H9 (cell line): Measurements from ENCODE around the gene PXDN. TPM values are rescaled to one million over a fixed set of nuclear protein-coding genes. Genes with fewer than 3 reads are reported as not detected.

Source experiments
- DNase-seq: peaks from one replicate; pipeline ENCODE4 v3.0.0-alpha.2; 2017
- H2AFZ ChIP-seq: one replicate; pipeline ENCODE4 v1.6.1; 2013; ENCODE audit warnings: mild to moderate bottlenecking, low read length, control low read depth, moderate library complexity
- H2AK5ac ChIP-seq: 2 replicates; pipeline ENCODE4 v1.6.1; 2013; ENCODE audit warnings: low read length, control low read depth, mixed read lengths; ENCODE audit not compliant: insufficient read length
- H2BK120ac ChIP-seq: one replicate; pipeline ENCODE4 v1.6.1; 2013; ENCODE audit warnings: low read depth, mild to moderate bottlenecking, low read length, control low read depth, inconsistent platforms; ENCODE audit not compliant: poor library complexity, severe bottlenecking
- H2BK12ac ChIP-seq: 2 replicates; pipeline ENCODE4 v1.6.1; 2013; ENCODE audit warnings: low read length, control low read depth, mixed read lengths, low read depth; ENCODE audit not compliant: insufficient read length
- H2BK15ac ChIP-seq: 2 replicates; pipeline ENCODE4 v1.6.1; 2013; ENCODE audit warnings: low read depth, low read length, control low read depth
- H2BK20ac ChIP-seq: one replicate; pipeline ENCODE4 v1.6.1; 2013; ENCODE audit warnings: low read depth, mild to moderate bottlenecking, low read length, control low read depth, inconsistent platforms; ENCODE audit not compliant: poor library complexity, severe bottlenecking
- H2BK5ac ChIP-seq: 2 replicates; pipeline ENCODE4 v1.6.1; 2013; ENCODE audit warnings: low read length, control low read depth, mixed read lengths; ENCODE audit not compliant: insufficient read length
- H3K14ac ChIP-seq: 2 replicates; pipeline ENCODE4 v1.6.1; 2013; ENCODE audit warnings: low read length, control low read depth; ENCODE audit not compliant: insufficient read depth
- H3K18ac ChIP-seq: 2 replicates; pipeline ENCODE4 v1.6.1; 2013; ENCODE audit warnings: low read depth, mild to moderate bottlenecking, mixed read lengths, low read length, control low read depth; ENCODE audit not compliant: insufficient read length
- H3K23ac ChIP-seq: 2 replicates; pipeline ENCODE4 v1.6.1; 2013; ENCODE audit warnings: low read length, control low read depth, mixed read lengths, low read depth; ENCODE audit not compliant: insufficient read length
- H3K23me2 ChIP-seq: 2 replicates; pipeline ENCODE4 v1.6.1; 2013; ENCODE audit warnings: low read depth, mild to moderate bottlenecking, mixed read lengths, low read length, control low read depth; ENCODE audit not compliant: insufficient read length, poor library complexity, severe bottlenecking
- H3K27ac ChIP-seq: 2 replicates; pipeline ENCODE4 v1.5.1; 2013; ENCODE audit warnings: low read length, control low read depth, mixed read lengths, low read depth; ENCODE audit not compliant: insufficient read length
- H3K27me3 ChIP-seq: 2 replicates; pipeline ENCODE4 v1.6.1; 2013; ENCODE audit warnings: low read length, control low read depth, inconsistent platforms; ENCODE audit not compliant: insufficient read depth
- H3K4ac ChIP-seq: 2 replicates; pipeline ENCODE4 v1.6.1; 2013; ENCODE audit warnings: low read depth, mild to moderate bottlenecking, control low read depth, inconsistent platforms, low read length, moderate library complexity
- H3K4me1 ChIP-seq: 2 replicates; pipeline ENCODE4 v1.6.1; 2013; ENCODE audit warnings: low read length, control low read depth, inconsistent platforms; ENCODE audit not compliant: insufficient read depth
- H3K4me2 ChIP-seq: 2 replicates; pipeline ENCODE4 v1.6.1; 2013; ENCODE audit warnings: low read length, control low read depth, mixed read lengths; ENCODE audit not compliant: insufficient read length, insufficient read depth
- H3K56ac ChIP-seq: 2 replicates; pipeline ENCODE4 v1.6.1; 2013; ENCODE audit warnings: low read depth, mild to moderate bottlenecking, mixed read lengths, low read length, control low read depth; ENCODE audit not compliant: insufficient read length
- H3K79me1 ChIP-seq: 2 replicates; pipeline ENCODE4 v1.6.1; 2013; ENCODE audit warnings: low read depth, mild to moderate bottlenecking, moderate library complexity, low read length, control low read depth, inconsistent platforms; ENCODE audit not compliant: insufficient read depth, poor library complexity, severe bottlenecking
- H3K79me2 ChIP-seq: 2 replicates; pipeline ENCODE4 v1.6.1; 2013; ENCODE audit warnings: low read length, control low read depth, inconsistent platforms; ENCODE audit not compliant: insufficient read depth
- H3K9ac ChIP-seq: 2 replicates; pipeline ENCODE4 v1.6.1; 2013; ENCODE audit warnings: low read length, control low read depth, mixed read lengths; ENCODE audit not compliant: insufficient read length; ENCODE audit errors: extremely low read depth
- H3K9me3 ChIP-seq: one replicate; pipeline ENCODE4 v1.6.1; 2013; ENCODE audit warnings: low read depth, low read length, inconsistent platforms; ENCODE audit not compliant: control insufficient read depth
- H3T11ph ChIP-seq: one replicate; pipeline ENCODE4 v1.6.1; 2013; ENCODE audit warnings: mild to moderate bottlenecking, low read length, control low read depth, inconsistent platforms
- H4K20me1 ChIP-seq: one replicate; pipeline ENCODE4 v1.6.1; 2013; ENCODE audit not compliant: control insufficient read depth, insufficient read length, insufficient read depth
- H4K5ac ChIP-seq: 2 replicates; pipeline ENCODE4 v1.6.1; 2013; ENCODE audit warnings: low read depth, mild to moderate bottlenecking, mixed read lengths, low read length, control low read depth; ENCODE audit not compliant: insufficient read length
- H4K8ac ChIP-seq: replicated peaks from 2 replicates; pipeline ENCODE4 v1.6.1; 2013; ENCODE audit warnings: low read length, control low read depth, mixed read lengths, low read depth; ENCODE audit not compliant: insufficient read length
- H4K91ac ChIP-seq: 2 replicates; pipeline ENCODE4 v1.6.1; 2013; ENCODE audit warnings: low read depth, mild to moderate bottlenecking, moderate library complexity, mixed read lengths, low read length, control low read depth; ENCODE audit not compliant: insufficient read length
- H3K27ac Mint-ChIP-seq, 3 experiments: 2 replicates in 2 of 3; 3 replicates in 1 of 3; pipeline ENCODE4 v1.8.0; 2020 to 2021; ENCODE audit warnings: mixed read lengths in 3 of 3, mild to moderate bottlenecking in 1 of 3, moderate library complexity in 1 of 3
- H3K27me3 Mint-ChIP-seq: 2 replicates; pipeline ENCODE4 v1.8.0; 2021; ENCODE audit warnings: low read depth, mild to moderate bottlenecking, moderate library complexity, mixed read lengths
- H3K36me3 Mint-ChIP-seq, 3 experiments: 2 replicates in 2 of 3; 3 replicates in 1 of 3; pipeline ENCODE4 v1.8.0; 2020 to 2021; ENCODE audit warnings: low read depth in 3 of 3, mixed read lengths in 3 of 3; ENCODE audit not compliant: insufficient read depth in 1 of 3
- H3K4me1 Mint-ChIP-seq, 2 experiments: 2 replicates each; pipeline ENCODE4 v1.8.0; 2020; ENCODE audit warnings: mixed read lengths in 2 of 2
- H3K4me3 Mint-ChIP-seq, 2 experiments: 2 replicates in 1 of 2; 3 replicates in 1 of 2; pipeline ENCODE4 v1.8.0; 2020 to 2021; ENCODE audit warnings: mild to moderate bottlenecking in 2 of 2, mixed read lengths in 2 of 2, moderate library complexity in 1 of 2
- H3K9me3 Mint-ChIP-seq, 2 experiments: 2 replicates in 1 of 2; 3 replicates in 1 of 2; pipeline ENCODE4 v1.8.0; 2020; ENCODE audit warnings: mild to moderate bottlenecking in 2 of 2, mixed read lengths in 2 of 2, moderate library complexity in 1 of 2
- CTCF ChIP-seq: fragments of 200-600 bp; sonication (generic); conservative IDR thresholded peaks from 3 replicates; pipeline ENCODE4 v1.8.0; 2021; ENCODE audit warnings: antibody characterized with exemption, mild to moderate bottlenecking
- WGBS: extraction: QIAGEN DNeasy Blood & Tissue Kit; methylation state at CpG from one replicate; pipeline ENCODE4 v1.1.7; 2013; ENCODE audit warnings: missing lambda C conversion rate, low lambda C conversion rate, mixed read lengths; ENCODE audit not compliant: insufficient read length; ENCODE audit errors: extremely low coverage; 5-methylcytosine and 5-hydroxymethylcytosine counted together
- total RNA-seq: library from RNA; stranded (reverse); gene quantifications from 2 replicates; pipeline ENCODE4 v1.2.1, GENCODE V29; 2021

PXDN gene
- total RNA-seq, 1 experiment from 2014 or later: 146 TPM

DNA sequence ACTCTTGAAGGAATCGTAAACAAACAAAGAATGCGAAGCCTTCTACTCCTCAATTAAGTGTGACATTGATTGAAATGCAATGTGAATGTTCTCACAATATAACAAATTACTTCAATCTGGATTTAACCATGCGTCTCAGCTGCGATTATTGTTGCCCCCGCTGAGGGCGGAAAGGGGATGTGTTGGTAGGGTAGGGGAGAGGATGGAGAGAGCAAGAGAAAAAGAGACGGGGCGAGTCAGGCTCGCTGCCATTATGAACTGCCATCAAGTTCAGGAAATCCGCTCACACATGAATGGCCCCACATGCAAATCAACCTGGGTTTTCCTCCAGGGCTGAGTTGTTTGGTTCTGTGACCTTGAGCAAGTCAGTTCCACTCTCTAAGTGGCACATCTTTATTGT is 129.8 kb downstream of the PXDN start:
- Histone ChIP-seq H3T11ph (no peak overlapping the region), H3K27ac (peak overlapping the region; percentile 20), H2AFZ (no peak overlapping the region), H3K4me1 (peaks cover 10% of the 10 kb centered on the region; the same call in 1 of the 2 replicates), H3K23me2 (no peaks in the 10 kb centered on the region), H3K9ac (no peak overlapping the region), H3K79me2 (no peaks in the 10 kb centered on the region), H3K4ac (no peak overlapping the region), H2BK120ac (no peak overlapping the region), H3K14ac (no peak overlapping the region), H3K27me3 (no peaks in the 10 kb centered on the region), H2BK5ac (no peak overlapping the region), H3K79me1 (no peaks in the 10 kb centered on the region), H3K56ac (no peak overlapping the region), H2BK20ac (no peak overlapping the region), H3K9me3 (no peaks in the 10 kb centered on the region), H4K8ac (no peak overlapping the region), H2BK12ac (no peak overlapping the region), H4K91ac (no peak overlapping the region), H2AK5ac (no peak overlapping the region), H3K23ac (no peak overlapping the region), H3K18ac (no peak overlapping the region), H4K20me1 (no peaks in the 10 kb centered on the region), H3K4me2 (peak overlapping the region; percentile 10), H2BK15ac (no peak overlapping the region), H4K5ac (no peak overlapping the region)
- no peaks in the 10 kb centered on the region for H3K9me3 Mint-ChIP-seq
- H3K36me3 Mint-ChIP-seq: peaks cover 12 to 22% (median 15%) of the 10 kb centered on the region in 3 experiments
- no CpG with 5 or more reads among the region's 10 CpGs for WGBS
- TF ChIP-seq CTCF: no peak
- H3K27me3 Mint-ChIP-seq: no peaks in the 10 kb centered on the region
- peaks cover 45 to 47% of the 10 kb centered on the region in 2 experiments for H3K4me1 Mint-ChIP-seq
- H3K27ac Mint-ChIP-seq: peak overlapping the region; percentile 56 to 81 (median 77); a peak in 5 of 7 replicates
- no peak for DNase-seq
- H3K4me3 Mint-ChIP-seq: peak overlapping the region in 1 of 2 experiments; percentile 40; a peak in 1 of 5 replicates
